GM12872 (cell line): ENCODE results near the gene PRRX1.

Experiments
- TF ChIP-seq, protein P1 (sequence below): IDR thresholded peaks from 3 replicates; pipeline ENCODE4 v1.5.1; 2011; ENCODE audit warnings: low read depth, mild to moderate bottlenecking, low read length, moderate library complexity; ENCODE audit not compliant: insufficient read depth

PRRX1 gene

DNA sequence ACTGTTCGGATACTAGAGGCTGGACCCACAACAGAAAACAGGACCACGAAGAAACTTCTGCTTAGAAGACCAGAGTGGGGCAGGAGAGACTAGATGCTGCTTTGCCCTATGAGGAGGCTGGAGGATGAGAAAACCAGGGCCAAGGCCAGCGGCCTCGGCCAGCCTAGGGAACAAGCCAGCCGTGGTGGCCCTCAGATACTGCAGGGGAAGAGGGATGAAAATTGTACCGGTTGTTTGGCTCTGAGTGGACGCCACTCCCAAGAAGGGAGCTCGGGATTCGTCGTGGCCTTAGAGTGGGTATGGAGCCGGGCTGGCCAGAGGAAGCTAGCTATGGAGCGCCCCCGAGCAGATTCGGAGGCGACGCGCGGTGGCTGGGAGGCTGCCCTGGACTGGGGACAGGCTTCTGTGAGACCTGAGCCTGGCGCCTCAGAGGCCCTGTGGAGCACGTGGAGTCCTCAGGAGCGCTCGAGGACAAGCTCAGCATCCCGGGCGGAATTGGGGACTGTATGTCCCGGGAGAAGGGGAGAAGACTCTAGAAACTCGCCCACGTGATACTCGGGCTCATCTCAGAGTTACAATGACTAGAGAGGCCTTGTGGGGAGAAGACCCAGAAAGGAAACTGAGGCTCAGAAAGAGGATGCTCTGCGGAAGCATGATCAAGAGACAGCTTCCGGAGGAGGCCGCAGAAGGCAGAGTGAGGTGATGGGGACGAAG is 2.8 kb downstream of the PRRX1 start:
- TF ChIP-seq, protein P1, sequence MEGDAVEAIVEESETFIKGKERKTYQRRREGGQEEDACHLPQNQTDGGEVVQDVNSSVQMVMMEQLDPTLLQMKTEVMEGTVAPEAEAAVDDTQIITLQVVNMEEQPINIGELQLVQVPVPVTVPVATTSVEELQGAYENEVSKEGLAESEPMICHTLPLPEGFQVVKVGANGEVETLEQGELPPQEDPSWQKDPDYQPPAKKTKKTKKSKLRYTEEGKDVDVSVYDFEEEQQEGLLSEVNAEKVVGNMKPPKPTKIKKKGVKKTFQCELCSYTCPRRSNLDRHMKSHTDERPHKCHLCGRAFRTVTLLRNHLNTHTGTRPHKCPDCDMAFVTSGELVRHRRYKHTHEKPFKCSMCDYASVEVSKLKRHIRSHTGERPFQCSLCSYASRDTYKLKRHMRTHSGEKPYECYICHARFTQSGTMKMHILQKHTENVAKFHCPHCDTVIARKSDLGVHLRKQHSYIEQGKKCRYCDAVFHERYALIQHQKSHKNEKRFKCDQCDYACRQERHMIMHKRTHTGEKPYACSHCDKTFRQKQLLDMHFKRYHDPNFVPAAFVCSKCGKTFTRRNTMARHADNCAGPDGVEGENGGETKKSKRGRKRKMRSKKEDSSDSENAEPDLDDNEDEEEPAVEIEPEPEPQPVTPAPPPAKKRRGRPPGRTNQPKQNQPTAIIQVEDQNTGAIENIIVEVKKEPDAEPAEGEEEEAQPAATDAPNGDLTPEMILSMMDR = no peak

DNA sequence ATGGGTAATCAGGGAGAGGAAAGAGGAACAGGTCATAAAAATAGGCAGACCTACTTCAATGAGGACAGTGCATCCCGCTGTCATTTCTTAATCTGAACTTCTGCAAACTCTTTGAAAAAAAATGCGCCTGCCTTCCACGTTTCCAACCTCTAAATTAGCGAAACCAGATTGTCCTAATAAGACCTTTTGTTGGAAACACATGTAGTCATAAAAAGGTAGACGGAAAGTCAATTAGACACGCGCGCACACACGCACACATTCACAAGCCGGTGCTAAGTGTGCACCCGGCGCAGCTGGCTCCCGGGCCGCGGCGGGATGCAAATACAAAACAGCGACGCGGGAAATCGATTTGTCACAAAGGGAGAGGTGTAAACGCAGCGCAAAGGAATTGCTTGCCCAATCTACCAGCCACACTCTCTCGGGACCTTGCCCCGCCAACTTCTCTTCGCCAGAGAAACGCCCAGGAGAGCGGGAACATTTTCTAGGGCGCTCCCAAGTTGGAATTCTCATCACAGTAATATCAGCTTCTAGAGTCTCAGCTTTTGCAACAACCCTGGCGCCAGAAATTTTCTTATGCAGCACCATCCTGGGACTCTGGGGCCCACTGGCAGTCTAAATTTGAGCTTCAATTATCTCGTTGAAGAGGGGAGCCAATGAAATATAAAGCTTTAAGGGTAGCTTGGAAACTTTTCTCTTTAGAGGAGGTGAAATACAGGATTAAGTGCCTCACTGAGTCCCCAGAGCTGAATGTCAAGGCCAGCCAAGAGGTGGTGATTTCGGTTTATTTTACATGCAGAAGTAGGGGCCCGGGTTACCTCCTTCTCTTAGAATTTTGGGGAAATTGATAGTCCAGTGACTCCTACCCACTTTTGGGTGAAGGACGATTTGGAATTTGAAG is 4.5 kb downstream of the PRRX1 start:
- TF ChIP-seq, protein P1 = no peak

DNA sequence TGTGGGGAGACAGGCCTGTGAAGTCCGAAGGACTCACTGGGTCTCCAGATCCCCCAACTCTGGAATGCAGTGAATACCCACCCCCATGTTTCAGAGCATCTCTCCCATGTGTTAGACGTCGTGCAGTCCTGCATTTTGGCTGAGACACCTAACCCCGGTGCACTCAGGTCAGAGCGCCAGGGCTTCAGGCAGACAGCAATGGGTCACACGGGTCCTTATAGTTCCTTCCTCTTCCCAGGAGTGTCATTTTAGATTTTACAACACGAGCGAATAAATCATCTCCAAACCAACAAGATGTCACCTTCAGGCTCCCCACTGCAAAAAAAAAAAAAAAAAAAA is 5.1 kb downstream of the PRRX1 start:
- TF ChIP-seq, protein P1 = no peak

DNA sequence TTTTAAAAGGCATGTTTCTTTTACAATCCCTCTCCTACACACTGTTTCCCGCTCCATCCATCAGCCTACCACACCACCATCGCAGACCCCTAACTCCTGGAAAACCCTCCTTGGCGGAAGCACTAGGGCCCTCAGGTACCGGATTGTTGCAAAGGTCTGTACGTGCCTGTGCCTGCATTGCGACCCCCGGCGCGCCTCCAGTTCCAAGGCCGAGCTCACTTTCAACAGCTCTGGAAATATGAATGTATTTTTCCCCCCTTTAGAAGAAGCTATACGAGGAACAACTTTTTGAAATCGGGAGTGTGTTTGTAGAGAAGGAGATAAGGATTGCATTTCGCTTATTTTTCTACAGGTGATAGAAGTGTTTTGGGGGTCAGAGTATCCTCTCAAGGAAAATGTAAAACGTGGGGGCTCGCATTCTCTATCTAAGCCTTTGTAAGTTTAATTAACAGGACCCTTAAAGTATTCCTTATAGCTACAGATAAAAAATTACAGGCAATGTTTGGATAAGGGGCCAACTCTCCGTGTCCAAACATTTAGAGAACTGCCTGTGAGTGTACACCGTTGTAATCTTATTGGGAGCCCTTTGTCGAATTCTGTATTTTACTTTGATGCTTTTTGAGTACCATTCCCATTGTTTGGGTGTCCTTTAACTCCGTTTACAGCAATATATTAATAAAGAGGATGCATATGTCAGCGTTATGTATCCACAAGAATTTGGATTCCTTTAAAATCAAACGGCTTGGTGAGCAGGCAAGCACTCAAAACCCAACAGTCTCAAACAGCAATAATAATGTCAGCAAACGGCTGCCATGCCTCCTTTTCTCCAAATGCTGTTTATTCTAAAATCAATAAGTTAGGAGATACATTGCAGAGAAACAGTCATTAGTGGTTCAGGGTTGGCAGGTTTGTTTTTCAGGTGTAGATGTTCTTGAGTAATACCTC is 5.9 kb downstream of the PRRX1 start:
- TF ChIP-seq, protein P1 = no peak

DNA sequence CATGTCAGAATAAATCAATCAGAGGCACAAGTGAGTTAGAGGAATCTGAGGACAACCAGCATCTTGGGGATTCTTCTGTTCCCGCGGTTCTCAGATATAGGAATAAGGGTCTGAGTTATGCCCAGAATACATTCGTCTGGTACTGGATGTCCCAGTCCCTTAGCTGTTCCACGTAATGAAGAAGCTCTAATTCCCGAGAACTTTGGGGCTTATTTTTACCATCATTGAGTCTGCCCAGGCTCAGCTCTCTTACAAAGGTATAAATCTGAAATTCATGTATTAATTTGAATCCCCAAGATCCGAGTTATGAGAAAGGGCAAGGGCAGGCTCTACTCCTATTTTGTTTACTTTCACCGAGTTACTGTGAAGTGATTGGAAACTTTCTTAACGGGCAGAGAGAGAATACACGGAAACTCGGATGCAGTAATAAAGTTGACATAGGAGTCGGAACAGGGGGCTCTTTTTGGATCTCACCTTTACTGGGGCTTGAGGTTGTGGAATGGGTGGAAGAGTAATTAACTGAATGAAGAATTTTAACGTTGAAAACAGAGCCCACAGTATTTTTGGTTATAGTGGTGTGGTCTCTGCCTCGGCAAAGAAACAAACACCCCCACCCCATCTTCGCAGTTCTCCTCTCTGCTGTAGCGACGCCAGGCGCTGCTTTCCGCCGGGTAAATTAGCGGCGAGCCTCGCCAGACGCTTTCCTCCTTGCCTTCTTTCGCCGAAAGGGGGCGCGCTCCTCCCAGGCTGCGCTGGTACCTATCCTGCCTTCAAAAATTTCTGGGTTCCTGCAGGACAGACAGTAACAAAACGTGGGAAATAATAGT is 7.1 kb downstream of the PRRX1 start:
- TF ChIP-seq, protein P1 = peak; percentile 60

DNA sequence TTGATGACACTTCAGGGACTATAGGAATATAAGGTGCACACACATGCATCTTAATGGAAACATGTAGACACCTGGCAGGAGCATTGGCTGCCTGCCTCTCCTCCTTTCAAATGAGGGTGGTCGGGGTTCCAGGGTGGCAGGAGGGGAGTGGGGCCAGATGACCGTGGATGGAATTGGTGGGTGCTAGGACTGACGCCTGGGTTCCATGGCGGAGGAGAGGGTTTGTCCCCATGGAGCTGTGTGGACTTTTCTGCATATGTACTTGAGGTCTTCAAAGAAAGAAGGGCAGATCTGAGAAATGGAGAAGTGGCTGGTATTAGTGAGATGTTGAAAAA is 7.7 kb downstream of the PRRX1 start:
- TF ChIP-seq, protein P1 = no peak; the same call in 2 of the 3 replicates
